Sigmoid colon (tissue), 3 donors: ENCODE results near the gene PTGES2.

ENCODE experiments used
- CTCF ChIP-seq, 4 experiments: fragments of 450-650 bp in 3 of 4; fragments of 200-600 bp in 1 of 4; IDR thresholded peaks; one replicate each; pipeline ENCODE4 v1.5.1; 2016 to 2019; ENCODE audit warnings: antibody characterized with exemption in 4 of 4, mild to moderate bottlenecking in 3 of 4, moderate library complexity in 2 of 4
- POLR2A ChIP-seq, 2 donors: fragments of 450-650 bp; IDR thresholded peaks; one replicate each; pipeline ENCODE4 v1.6.1; 2016; ENCODE audit warnings: antibody characterized with exemption in 2 of 2, mild to moderate bottlenecking in 2 of 2, moderate library complexity in 2 of 2

GRCh38 chr9:128153060-128153946 lies 25.8 kb upstream of the PTGES2 start:
- TF ChIP-seq CTCF (IDR thresholded peaks at IDR 0.05): no peak
- no peak for TF ChIP-seq POLR2A (IDR thresholded peaks at IDR 0.05)
